ENCODE measurements around the gene GNB2.
"Not testable (repeated sequence)": the region's sequence is repeated elsewhere in the genome, so short reads cannot be mapped to it uniquely, and the experiment has no call there.

The GNB2 gene

DNA sequence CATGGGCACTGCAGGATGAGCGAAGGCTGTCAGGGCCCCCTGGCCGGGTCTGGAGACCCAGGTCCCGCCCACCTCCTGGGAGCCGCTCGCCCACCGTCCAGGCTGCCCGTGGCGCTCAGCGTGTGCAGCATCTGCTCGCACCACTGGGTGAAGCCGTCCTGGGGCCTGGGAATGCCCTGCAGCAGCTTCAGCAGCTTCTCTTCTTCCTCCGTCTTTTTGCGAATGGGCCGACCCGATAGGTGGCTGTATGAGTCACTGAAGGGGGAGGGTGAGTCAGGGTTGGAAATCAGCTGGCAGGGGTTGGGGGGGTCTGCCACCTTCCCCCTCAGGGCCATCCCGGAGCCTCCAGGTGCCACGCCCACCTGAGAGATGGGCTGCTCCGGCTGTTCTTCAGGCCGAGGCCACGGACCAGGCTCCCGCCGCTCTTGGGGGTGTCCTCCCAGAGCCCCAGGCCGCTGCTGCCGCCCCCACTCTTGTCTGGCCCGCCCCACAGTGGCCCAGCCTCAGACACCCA lies 8.7 kb downstream of the GNB2 start:
- peak; percentile 40 for DNase-seq

DNA sequence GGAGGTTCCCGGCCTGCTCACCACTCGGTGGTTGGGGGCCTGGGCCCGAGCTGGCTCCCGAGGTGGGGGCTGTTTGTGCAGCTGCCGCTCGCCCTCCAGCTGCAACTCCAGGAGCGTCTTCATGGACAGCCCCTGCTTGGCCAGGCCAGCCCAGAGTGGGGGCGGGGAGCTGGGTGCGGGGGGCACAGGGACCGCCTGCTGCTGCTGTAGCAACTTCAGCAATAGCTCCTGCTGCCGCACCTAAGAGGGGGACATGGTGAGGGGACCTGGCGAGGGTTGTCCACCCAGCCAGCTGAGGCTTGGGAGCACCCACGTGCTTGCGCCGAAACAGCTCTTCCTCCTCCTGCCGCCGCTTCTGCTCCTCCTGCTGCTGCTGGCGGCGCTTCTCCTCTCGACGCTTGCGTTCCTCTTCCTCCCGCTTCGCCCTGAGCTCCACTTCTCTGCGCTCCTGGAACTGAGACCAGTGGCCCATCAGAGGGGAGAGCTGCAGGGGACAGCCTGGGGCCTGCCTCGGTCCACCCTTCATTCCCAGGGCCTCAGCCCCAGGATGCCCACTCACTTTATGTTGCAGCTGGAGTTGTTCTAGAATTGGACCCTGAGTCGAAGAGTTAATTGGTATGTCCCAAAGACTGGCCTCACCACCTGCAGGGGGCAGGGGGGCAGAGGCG lies 9.6 kb downstream of the GNB2 start:
- no peak for DNase-seq

DNA sequence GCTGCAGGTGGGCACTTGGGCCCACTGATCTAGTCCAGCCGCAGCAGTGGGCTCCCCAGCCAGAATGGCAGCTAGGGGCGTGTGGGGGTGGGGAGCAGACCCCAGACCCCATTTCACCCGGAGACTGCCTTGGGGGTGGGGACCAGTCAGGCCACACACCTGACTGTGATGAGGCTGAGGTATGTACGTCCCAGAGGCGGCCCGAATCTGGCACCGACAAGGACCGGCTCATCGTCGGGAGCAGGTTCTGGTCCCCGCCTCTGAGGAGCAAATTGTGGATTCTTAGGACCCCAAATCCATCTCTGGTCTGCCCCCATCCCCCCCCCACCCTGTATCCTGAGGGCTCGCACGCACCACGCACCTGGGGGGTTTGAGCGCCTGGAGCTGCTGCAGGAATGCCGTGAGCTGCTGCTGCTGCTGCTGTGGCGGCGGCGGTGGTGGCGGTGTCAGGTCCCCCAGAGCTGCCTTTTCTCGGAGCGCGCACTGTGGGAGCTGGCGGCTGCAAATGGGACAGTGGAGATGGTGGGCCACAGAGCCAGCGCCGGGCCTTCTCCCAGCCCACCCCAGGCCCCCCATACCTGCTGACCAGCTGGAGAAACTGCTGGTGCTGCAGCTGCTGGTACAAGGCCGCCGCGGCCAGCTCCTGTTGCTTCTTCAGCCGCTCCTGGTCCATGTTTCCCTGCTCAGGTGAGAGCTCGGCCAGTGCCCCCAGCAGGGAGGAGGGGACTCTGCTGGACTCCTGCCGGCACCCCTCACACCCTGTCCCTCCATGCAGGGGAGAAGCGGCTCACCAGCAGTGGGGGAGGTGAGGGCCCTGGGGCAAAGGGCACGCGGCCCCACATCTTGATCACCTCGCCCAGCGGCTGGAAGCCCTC lies 10.4 kb downstream of the GNB2 start:
- no peak for DNase-seq

DNA sequence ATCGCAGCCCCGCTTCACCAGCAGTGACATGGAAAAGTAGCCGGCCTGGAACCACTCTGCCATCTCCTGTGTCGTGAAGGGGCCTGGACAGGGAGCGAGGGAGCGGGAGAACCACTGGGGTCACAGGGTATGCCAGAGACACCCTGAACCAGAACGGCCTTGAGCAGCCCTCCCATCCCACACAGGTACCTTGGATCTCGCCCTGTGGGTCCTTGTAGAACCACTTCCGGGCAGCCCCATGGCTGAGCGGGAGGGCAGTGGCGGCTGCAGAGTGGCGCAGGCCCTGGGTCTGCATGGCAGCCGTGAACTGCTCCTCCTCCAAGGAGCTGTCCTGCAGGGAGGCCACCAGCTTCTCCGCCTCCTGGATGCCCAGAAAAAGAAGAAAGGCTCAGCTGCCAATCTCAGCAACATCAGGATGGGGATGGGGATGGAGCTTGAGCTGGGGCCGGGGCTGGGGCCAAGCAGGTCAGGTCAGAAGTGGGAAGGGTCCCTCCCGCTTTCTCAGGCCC lies 11.0 kb downstream of the GNB2 start:
- no peak for DNase-seq

DNA sequence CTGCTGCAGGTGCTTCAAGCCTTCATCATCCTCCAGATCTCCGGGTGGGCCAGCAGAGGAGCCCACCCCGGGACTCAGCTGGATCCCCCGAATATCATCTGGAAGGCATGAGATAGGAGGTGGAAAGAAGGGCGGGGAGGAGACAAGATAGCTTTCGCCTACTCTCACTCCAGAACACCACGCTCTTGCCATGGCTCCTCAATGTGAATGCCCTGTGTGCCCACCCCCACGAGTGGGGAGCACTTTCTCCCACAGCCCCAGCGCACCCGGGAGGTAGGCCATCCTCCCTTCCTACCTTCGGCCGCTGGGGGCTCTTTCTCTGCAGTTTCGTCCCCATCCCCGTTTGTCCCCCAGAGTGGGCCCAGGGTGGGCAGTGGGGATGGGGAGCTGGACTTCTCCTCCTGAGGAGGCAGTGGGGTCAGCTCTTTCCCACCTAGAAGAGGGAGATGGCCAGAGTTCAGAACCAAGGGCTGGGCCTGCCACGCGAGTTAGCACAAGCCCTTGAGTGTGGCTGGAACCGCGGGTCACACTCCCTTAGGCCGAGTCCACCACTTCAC lies 11.6 kb downstream of the GNB2 start:
- DNase-seq: no peak

DNA sequence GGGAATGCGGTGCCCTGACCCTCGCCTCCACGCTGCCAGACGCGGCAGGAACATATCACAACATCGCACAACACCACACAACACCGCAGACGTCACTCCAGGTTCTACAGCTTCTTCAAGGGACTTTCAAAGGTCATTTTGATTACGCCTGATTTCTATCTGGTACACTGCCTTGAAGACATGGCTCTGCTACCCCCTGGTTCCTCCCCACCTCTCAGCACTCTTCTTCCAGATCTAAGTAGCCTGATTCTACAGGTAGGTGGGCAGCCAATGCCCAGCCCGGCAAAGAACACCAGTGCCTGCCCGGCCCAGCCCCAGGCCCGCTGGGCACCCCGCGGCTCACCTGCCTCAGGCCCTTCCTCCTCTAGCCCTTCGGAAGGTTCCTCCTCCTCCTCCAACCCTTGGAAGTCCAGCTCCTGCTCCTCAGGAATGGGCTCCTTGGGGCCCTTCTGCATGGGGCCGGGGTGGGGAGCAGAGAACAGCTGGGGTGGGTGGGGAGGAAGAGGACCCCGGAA lies 12.1 kb downstream of the GNB2 start:
- DNase-seq: no peak

DNA sequence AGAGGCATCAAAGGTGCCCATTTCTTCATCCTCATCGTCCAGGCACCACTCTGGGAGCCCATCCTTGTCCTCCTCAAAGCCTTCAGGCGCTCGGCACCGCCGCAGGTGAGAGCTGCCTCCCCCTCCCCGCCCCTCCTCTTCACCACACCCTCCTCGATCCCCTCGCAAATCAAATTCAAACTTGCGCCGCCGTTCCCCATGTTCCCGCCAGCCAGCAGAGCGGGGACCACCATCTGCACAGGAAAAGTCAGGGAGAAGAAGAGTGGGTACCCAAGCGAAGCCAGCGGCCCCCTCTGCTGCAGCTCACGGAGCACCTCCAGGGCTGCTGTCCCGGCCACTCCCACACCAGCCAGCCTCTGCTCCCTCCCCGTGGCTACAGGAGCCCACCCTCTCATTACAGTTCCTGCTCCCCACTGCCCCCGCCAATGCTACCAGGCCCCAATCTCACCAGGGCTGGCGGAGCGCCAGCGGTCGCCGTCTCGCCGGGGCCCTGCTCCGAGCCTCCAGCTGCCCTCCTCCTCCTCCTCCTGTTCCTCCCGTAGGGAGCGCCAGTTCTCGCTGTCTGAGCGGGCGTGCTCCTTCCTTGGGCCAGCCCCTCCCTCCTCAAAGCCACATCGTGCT lies 12.8 kb downstream of the GNB2 start:
- DNase-seq: no peak

DNA sequence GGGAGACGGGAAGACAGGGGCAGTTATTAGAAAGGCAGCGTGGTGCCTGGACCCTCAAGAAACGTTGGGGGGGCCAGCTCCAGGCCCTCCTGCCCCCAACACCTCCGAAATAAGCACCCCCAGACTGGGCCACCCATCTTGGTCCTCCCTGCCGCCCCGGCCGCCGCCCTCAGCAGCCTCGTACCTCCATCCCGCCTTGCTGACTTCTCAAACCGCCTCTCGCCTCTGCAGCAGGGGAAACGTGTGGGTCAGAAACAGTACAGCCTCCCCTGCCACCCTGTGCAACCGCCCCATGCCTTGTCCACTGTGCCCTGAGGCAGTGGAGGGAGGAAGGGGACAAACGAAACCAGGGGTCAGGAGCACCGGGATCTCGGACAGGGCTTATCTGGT lies 13.3 kb downstream of the GNB2 start:
- no peak for DNase-seq

DNA sequence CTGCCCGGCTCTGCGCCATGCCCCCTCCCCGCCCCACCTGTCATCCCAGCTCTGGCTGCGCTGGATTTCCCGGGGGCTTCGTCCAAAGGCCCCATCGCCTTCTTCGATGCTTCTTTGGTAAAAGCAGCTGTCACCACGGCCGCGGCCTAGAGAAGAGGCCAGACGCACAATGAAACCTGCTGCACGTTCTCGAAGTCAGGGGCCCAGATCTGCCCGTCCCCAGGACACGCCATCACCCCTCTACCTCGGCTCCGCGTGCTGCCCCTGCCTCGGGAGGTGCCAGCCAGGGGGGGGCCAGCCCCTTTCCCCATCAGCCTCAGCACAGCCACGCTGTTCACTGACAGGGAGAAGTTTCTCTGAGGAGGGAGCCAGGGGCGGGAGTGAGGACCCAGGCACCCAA lies 13.7 kb downstream of the GNB2 start:
- DNase-seq: no peak

DNA sequence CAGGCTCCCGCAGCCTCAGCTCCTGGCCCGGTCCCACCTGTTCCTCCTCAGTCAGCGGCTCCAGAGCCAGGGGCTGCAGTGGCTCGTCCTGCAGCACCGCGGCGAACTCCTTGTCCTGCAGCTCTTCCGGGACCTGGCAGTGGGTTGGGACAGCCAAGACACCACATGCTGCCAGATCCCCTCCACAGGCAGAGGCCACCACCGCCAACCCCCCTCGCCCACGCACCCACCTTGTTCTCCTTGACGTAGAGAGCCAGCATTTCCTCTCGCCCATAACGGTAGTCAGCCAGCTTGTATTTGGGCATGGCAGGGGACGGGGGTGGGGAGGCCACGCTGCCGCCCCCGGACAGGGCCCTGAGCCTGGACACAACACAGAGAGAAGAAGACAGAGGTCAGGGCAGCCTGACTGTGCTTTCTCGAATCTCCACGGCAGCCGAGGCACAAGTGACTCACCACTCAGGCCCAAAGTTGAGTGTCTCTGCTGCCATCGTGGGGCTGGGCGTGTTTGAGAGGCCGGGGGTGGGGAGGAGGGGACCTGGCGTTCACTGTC lies 14.3 kb downstream of the GNB2 start:
- DNase-seq: no peak

DNA sequence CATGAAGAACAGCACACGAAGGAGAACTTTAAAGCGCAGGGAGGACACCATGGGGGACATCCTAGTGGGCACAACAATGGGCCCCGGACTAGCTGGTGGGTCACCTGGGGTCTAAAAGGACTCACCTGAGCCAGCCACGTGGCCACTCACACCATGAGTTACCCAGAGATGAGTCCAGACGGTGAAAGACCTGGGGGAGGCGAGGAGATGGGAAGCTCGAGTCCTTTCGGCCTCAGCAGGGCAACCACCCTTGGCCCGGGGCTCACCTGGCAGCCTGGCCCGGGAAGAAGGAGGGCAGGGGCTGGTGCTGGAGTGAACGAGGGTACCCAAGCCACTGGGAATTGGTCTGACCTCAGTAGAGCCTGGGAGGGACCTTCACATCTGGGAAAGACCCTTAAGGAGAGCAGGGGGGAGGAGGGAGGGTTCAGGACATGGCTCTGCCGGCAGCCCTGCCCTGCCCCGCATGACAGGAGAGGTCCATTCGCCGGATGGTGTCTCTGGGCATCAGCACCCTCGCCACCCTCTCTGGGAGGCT lies 14.9 kb downstream of the GNB2 start:
- DNase-seq: no peak

DNA sequence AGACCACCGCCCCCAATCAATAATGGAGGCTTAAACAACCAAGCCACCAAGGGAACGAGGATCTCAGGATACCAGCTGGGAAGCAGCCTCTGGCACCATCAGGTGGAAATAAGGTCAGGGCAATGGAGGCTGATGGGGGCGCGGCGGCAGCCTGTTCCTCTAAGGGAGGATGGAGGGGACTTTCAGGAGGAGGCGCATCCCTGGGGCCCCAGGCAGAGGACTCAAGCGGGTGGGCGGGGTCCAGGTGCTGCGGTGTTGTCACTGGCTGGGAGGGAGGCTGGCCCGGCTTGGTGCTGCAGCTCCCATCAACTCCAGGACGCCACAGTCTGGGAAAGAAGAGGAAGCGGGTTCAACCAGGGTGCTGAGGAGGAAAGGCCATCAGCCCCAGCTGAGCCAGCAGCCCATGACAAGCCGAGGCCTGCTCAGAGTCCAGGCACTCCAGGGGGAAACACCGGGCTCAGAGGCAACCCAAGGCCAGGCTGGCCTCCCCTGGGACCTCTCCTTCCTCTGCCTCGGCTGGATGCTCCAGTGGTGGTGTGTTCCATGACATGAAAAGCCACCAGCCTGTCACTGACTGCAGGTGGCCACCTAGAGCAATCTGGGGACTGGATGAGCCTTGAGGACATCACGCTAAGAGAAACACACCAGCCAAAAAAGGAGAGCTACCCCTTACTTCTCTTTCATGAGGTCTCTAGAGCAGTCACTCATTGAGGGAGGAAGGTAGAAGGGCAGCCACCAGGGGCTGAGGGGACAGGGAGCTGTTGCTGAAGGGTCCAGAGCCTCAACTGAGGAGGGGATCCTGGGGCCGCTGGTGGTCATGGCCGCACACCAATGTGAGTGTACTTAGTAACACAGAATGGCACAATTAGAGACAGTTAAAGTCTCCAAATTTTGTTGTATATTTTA lies 15.9 kb downstream of the GNB2 start:
- DNase-seq: no peak

DNA sequence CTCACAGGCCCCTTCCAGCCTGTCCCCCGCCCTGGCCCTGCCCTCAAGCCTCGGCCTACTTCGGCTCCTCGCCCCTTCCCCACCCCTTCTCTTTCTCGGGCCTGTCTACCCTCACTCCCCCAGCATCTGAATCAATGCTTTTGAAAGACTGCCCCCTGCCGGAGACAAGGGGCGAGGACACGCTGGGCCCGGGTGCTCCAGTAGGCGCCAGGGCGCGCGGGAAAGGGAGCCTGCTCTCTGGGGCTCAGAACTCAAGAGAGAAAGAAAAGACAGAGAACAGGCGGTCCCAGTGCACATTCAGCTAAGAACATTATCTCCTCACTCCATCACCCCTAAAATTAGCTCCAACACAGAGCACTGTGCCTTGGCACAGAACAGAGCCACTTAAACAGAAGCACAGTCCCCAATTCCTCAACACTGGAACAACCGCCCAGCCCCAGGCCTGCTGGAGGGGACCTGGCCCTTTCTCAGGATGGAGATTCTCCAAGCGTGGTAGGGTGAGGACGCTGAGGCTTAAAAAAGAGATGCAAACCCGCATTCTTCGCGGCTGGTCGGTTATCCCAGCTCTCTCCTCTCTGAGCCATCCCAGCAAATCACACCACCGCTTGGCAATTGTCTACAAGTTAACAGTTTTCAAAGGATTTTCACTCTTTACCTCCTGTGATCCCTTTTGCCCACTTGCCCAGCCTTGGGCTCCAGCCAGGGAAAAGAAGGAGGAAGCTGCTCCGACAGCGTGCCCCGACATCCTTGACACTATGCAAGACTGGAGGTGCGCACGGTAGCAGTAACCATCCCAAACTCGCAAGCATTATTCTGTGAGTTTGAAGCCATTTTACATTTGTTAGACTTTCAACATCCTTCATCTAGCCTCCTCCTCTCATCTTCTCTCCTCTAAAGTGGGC lies 18.4 kb downstream of the GNB2 start:
- DNase-seq: peak; percentile 66

DNA sequence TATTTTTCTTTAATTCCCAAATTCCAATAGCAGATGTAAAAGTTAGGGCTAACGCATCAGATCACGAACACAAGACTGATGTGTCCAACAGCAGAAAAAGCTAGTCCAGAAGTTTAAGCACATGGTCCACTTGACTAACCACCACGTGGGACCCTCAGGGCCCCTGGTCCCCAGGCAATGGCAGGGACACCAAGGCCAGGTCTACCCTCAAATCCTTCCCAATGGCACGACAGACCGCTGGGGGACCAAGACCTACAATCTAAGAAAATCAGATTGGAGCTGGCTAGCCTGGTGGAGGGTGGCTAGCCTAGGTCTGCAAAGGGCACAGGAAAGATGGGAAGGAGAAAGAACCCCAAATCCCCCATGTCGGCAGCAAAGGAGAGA lies 19.0 kb downstream of the GNB2 start:
- no peak for DNase-seq

DNA sequence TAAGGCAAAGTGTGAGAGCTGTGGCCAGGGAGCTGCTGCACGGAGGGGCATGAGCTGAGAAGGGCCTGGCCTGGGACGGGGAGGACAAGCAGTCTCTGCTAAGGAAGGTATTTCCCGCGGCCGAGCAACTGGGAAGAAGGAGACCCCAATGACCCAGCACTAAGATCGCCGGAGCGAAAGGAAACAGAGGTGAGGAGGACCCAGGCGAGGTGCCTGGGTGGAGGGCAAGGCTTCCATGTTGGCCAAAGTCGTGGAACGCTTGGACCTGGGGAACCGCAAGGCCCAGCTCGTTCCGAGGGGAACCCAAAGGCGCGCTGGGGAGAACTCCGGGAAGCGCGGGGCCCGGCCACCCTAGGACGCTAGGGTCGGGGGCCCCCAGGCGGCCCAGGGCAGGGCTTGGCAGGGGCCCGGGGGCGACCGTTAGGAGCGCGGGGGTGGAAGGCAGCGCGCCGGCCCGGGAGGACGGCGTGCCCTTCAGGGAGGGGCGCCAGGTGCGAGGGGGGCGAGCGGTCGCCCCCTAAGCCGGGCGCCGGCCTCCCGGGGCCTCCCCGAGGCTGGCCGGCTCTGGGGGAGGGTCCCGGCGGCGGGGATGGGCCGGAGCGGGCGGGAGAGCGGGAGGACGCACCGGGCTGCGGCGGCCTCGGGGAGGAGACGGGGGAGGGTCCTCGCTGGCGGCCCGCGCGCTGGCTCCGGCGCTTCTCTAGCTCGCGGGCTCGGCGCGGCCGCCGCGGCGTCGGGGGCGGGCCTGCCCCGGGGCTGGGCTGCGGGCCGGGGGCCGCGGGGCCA lies 20.0 kb downstream of the GNB2 start:
- no peak for DNase-seq

DNA sequence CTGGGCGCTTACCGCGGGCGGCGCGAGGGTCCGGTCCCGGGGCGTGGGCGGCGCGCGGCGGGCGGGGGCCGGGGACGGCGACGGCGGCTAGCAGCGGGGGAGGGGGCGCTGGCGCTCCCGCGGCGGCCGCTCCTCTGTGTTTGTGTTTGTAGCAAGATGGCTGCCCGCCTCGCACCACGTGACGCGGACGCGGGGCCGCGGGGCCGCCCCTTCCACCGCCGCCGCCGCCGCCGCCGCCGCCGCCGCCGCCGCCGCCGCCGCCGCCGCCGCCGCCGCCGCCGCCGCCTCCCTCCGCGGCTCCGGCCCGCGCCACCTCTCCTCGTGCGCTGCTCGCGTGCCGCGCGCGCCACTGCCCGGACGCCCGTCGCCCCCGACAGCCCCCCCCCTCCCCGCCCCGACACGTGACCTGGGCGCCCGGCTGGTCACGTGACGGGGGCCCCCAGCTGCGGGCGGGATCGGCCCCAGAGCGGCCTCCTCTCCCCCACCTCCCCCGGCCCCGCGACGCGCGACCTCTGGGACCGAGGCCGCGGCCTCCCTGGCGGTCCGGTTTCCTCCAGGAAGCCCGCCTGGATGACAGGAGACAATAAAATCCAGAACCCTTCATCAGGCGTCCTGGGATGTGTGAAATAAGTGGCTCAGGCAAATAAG lies 20.7 kb downstream of the GNB2 start, which contains the start of gene GIGYF1:
Gene GIGYF1 (minus strand): TSS at position 153 of the 648 bp plus-strand sequence. CDS start 6,012 bp downstream, outside the sequence.
- DNase-seq: peak; percentile 62

DNA sequence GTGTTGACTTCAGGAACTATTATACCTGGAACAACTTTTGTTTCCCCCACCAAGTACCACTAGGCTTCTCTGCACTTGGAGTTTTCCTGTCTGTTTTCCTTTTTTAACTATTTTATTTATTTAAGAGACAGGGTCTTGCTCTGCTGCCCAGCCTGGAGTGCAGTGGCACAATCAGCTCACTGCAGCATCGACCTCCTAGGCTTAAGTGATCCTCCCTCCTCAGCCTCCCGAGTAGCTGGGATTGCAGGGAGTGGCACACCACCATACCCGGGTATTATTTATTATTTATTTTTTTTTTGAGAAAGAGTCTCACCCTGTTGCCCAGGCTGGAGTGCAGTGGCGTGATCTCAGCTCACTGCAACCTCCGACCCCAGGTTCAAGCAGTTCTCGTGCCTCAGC lies 22.6 kb downstream of the GNB2 start:
- no peak for DNase-seq

DNA sequence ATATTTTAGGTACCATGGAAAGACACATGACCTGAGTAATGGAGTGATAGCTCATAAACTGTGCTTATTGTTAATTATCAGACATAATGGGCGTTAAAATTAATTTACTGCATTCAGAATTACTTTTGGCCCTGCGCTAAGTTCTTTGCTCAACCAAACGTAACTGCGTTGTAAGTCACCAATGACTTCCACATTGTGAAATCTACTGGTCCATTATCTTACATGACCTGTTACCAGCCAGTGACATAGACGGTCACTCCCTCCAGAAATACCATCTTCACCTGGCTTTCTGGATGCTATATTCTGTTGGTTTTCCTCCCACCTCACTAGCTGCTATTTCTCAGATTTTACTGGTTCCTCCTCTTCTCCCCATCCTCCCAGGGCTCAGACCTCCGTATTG lies 25.5 kb downstream of the GNB2 start:
- DNase-seq: no peak

DNA sequence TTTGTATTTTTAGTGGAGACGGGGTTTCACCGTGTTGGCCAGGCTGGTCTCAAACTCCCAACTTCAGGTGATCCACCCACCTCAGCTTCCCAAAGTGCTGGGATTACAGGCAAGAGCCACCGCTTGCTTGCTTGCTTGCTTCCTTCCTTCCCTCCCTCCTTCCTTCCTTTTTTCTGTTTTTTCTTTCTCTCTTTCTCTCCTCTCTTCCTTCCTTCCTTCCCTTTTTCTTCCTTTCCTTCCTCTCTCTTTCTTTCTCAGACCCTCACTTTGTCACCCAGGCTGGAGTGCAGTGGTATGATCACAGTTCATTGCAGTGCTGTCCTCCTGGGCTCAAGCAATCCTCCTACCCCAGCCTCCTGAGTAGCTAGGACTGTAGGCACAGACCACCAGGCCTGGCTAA lies 27.5 kb downstream of the GNB2 start:
- DNase-seq: not testable (repeated sequence)

Data from fibroblast of skin of right quadriceps (primary cell).